Small intestine (tissue), 7 donors: ENCODE results near the gene ISG20. TPM values are rescaled to one million over a fixed set of nuclear protein-coding genes. Genes with fewer than 3 reads are reported as not detected.

Experiments used
- DNase-seq, 2 donors: peaks; one replicate each; pipeline versions ENCODE4 v3.0.0 to v3.0.0-alpha.2; 2013
- FAIRE-seq: peaks from 2 replicates; lab custom pipeline; 2012; peaks lifted over from hg19 to GRCh38; lab: Jason Lieb, UNC
- H3K27ac ChIP-seq, 3 donors: one replicate each; pipeline ENCODE4 v1.5.1; 2013; ENCODE audit warnings: low read length in 2 of 3, mild to moderate bottlenecking in 2 of 3, control low read depth in 1 of 3, inconsistent platforms in 1 of 3, low read depth in 1 of 3, moderate library complexity in 1 of 3
- H3K27me3 ChIP-seq, 3 donors: one replicate each; pipeline ENCODE4 v1.6.1; 2013; ENCODE audit warnings: low read length in 3 of 3, inconsistent platforms in 1 of 3; ENCODE audit not compliant: control insufficient read depth in 3 of 3, insufficient read depth in 3 of 3
- H3K36me3 ChIP-seq, 3 donors: one replicate each; pipeline ENCODE4 v1.6.1; 2013; ENCODE audit warnings: low read length in 3 of 3, inconsistent platforms in 1 of 3, low read depth in 1 of 3, mild to moderate bottlenecking in 1 of 3, moderate library complexity in 1 of 3; ENCODE audit not compliant: control insufficient read depth in 3 of 3, insufficient read depth in 2 of 3
- H3K4me1 ChIP-seq, 3 donors: one replicate each; pipeline ENCODE4 v1.6.1; 2013; ENCODE audit warnings: low read length in 2 of 3, inconsistent platforms in 1 of 3, low read depth in 1 of 3, mild to moderate bottlenecking in 1 of 3, moderate library complexity in 1 of 3; ENCODE audit not compliant: control insufficient read depth in 3 of 3, insufficient read depth in 2 of 3
- H3K4me3 ChIP-seq, 3 donors: one replicate each; pipeline ENCODE4 v1.5.1; 2013; ENCODE audit warnings: low read length in 3 of 3, control low read depth in 1 of 3, inconsistent platforms in 1 of 3, low read depth in 1 of 3, mild to moderate bottlenecking in 1 of 3, moderate library complexity in 1 of 3
- H3K9me3 ChIP-seq, 2 donors: one replicate each; pipeline ENCODE4 v1.6.1; 2013; ENCODE audit warnings: low read depth in 1 of 2, low read length in 1 of 2; ENCODE audit not compliant: control insufficient read depth in 2 of 2, insufficient read depth in 1 of 2
- WGBS, 3 donors: extraction: QIAGEN DNeasy Blood & Tissue Kit; methylation state at CpG; one replicate each; pipeline ENCODE4 v1.1.7; 2013; 5-methylcytosine and 5-hydroxymethylcytosine counted together
- polyA plus RNA-seq, 4 donors: library from polyadenylated mRNA; stranded (reverse) in 3 of 4; unstranded in 1 of 4; fragments of 200-250 nt in 3 of 4; fragments of 120-200 nt in 1 of 4; gene quantifications; one replicate each; pipeline versions ENCODE4 v1.2.1 to v1.2.3, GENCODE V29; 2013
- donor health status: healthy with polysubstance abuse.
- donor health status: control.
- donor health status: control.
- donor health status: Bipolar disorder and iron deficiency.
- donor health status: healthy.

The ISG20 gene
- polyA plus RNA-seq, 4 donors: 4.1 to 434 (median 98.1) TPM

GRCh38 chr15:88657326-88658069, 18.7 kb downstream of the ISG20 start:
- WGBS, 3 donors: 33 to 42% (median 36%) methylated on average over 13 of the region's 13 CpGs
- Histone ChIP-seq H3K4me1 (no peaks in the 10 kb centered on the region), H3K4me3 (no peak overlapping the region), H3K27me3 (no peaks in the 10 kb centered on the region), H3K36me3 (no peaks in the 10 kb centered on the region), H3K9me3 (no peaks in the 10 kb centered on the region), H3K27ac (no peak overlapping the region)
- FAIRE-seq: no peak
- DNase-seq: peak in 1 of 2 donors; percentile 47

GRCh38 chr15:88658070-88658965, 19.5 kb downstream of the ISG20 start:
- no peak for FAIRE-seq
- Histone ChIP-seq H3K4me1 (no peaks in the 10 kb centered on the region), H3K36me3 (no peaks in the 10 kb centered on the region), H3K27ac (no peak overlapping the region), H3K4me3 (no peak overlapping the region), H3K27me3 (no peaks in the 10 kb centered on the region), H3K9me3 (no peaks in the 10 kb centered on the region)
- WGBS, 3 donors: 74 to 79% (median 78%) methylated on average over 13 of the region's 13 CpGs
- DNase-seq: no peak

DNA sequence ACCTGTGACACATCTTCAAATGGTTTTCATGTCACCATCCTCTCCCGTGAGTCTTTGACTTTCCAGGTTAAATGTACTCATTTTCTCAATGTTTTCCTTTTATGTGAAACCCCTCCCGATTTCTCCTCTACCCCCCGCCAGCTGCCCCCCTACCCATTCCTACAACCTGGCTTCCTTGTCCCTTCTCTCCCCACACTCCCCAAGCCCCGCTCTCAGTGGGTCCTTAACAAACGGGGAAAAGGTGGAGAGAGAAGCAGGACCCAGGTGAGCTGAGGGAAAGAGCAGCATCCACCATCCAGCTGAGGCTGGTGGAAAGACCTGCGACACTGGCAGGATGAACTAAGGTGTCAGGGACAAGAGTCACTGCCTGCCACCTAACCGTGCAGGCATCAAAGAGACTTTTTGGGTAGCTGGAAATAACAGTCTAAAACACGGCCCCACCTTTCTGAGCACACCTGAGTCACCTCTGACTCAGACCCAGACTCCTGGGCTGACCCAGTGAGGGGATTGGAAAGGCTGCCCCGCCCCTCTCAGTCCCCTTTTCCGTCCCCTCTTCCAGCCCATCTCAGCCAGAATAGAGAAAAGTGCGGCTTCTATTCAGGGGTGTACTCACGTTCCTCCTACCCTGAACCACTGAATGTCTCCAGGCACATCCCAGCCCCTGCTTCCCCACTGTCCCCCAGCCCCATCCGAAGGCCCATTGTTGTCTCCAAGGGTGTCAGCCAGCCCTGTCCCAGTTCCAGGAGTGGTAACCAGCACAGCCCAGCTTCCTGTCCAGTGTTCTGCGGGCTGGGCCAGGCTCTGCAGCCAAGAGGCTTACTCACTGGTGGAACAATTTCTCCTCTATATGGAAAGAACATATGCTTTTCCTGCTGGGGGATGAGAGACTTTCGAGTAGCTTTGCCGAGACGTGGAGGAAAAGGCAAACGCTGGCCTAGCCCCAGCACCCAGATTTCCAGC, 20.4 kb downstream of the ISG20 start:
- no peak overlapping the region for H3K4me3 ChIP-seq
- FAIRE-seq (no peak), DNase-seq (no peak)
- H3K36me3 ChIP-seq: no peaks in the 10 kb centered on the region
- H3K27ac ChIP-seq: no peak overlapping the region
- no peaks in the 10 kb centered on the region for H3K4me1 ChIP-seq
- H3K27me3 ChIP-seq: no peaks in the 10 kb centered on the region
- WGBS, 3 donors: 74 to 81% (median 79%) methylated on average over 18 of the region's 18 CpGs
- no peaks in the 10 kb centered on the region for H3K9me3 ChIP-seq

DNA sequence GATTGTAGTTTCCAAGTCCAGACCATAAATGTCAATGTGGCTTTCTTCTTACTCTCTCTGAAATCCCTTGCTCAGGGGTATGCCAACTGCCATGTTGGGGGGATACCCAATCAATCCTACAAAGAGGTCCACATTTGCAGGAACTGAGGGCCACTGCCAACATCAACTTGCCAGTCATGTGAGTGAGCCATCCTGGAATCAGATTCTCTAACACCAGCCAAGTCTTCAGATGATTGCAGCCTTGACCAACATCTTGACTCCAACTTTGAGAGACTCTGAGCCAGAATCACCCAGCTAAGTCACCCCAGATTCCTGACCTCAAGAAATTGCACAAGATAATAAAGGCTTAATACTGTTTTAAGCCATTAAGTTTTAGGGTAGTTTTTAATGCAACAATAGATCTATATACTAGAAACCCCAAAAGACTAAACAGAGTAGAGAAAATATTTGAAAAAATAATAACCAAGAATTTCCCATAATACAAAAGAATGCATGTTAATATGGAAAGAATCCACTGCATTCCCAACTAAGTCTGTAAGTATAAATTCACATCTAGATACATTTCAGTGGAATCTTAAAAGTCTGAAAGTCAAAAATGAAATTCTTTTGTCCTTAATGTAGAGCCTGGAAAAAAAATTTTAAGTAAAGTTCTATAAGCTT, 22.4 kb downstream of the ISG20 start:
- H3K4me1 ChIP-seq: no peaks in the 10 kb centered on the region
- no peaks in the 10 kb centered on the region for H3K27me3 ChIP-seq
- no peak overlapping the region for H3K4me3 ChIP-seq
- DNase-seq (no peak), FAIRE-seq (no peak)
- H3K36me3 ChIP-seq: no peaks in the 10 kb centered on the region
- no peak overlapping the region for H3K27ac ChIP-seq
- no peaks in the 10 kb centered on the region for H3K9me3 ChIP-seq

- 67 to 73% (median 70%) methylated on average over 4 of the region's 4 CpGs for WGBS, 3 donors
- Histone ChIP-seq H3K27ac (no peak overlapping the region), H3K9me3 (no peaks in the 10 kb centered on the region), H3K36me3 (no peaks in the 10 kb centered on the region), H3K27me3 (no peaks in the 10 kb centered on the region), H3K4me3 (no peak overlapping the region), H3K4me1 (no peaks in the 10 kb centered on the region)
- DNase-seq (no peak), FAIRE-seq (no peak)
These were observed 23.1 kb downstream of the ISG20 start for GRCh38 chr15:88661761-88662556.

DNA sequence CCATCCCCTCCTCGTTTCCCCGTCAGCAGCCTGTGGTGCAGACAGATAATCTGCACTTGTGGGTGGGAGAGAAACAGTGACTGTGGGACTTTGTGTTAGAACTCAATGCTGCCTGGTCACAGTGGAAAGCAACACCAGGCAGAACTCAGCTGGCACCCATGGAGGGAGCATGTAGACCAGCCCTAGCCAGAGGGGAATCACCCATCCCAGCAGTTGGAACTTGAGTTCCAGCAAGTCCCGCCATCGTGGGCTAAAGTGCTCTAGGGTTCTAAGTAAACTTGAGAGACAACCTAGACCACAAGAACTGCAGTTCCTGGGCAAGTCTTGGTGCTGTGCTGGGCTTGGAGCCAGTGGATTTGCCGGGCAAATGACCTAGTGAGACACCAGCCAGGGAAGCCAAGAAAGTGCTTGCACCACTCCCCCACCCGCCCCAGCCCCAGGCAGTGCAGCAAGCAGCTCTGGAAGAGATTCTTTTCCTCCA, 24.4 kb downstream of the ISG20 start:
- DNase-seq (no peak), FAIRE-seq (no peak)
- Histone ChIP-seq H3K9me3 (no peaks in the 10 kb centered on the region), H3K4me3 (no peak overlapping the region), H3K27me3 (no peaks in the 10 kb centered on the region), H3K4me1 (no peaks in the 10 kb centered on the region), H3K36me3 (no peaks in the 10 kb centered on the region), H3K27ac (no peak overlapping the region)
- 76 to 87% (median 87%) methylated on average over 6 of the region's 6 CpGs for WGBS, 3 donors

DNA sequence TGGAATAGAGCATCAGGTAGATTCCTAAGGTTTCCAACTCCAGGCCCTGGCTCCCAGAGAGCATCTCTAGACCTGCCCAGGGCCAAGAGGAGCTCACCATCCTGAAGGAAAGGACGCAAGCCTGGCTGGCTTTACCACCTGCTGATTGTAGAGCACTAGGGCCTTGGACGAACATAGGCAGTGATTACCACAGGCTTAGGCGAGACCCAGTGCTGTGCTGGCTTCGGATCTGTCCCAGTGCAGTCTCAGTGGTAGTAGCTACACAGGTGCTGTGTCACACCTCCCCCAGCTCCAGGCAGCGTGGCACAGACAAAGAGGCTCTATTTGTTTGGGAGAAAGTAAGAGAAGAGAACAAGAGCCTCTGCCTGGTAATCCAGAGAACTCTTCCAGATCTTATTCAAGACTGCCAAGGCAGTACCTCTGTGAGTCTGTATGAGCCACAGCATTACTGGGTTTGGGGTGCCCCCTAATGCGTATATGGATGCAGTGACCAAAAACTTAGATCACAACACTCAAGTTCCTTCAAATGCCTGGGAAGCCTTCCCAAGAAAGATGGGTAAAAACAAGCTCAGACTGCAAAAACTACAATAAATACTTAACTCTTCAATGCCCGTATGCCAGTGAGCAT, 25.4 kb downstream of the ISG20 start:
- Histone ChIP-seq H3K4me1 (no peaks in the 10 kb centered on the region), H3K36me3 (no peaks in the 10 kb centered on the region), H3K27ac (no peak overlapping the region), H3K9me3 (no peaks in the 10 kb centered on the region), H3K27me3 (no peaks in the 10 kb centered on the region), H3K4me3 (no peak overlapping the region)
- FAIRE-seq: no peak
- 68 to 84% (median 80%) methylated on average over 7 of the region's 7 CpGs for WGBS, 3 donors
- peak in 1 of 2 donors; percentile 42 for DNase-seq
